Osteoblast (primary cell): ENCODE results near the gene ZBBX. TPM values are rescaled to one million over a fixed set of nuclear protein-coding genes. Genes with fewer than 3 reads are reported as not detected.

Experiments used
- DNase-seq: peaks from one replicate; pipeline ENCODE4 v3.0.0; 2011; ENCODE audit warnings: low spot score, mixed read lengths; ENCODE audit not compliant: insufficient read length; ENCODE audit errors: missing footprints
- H2AFZ ChIP-seq: 2 replicates; pipeline ENCODE4 v1.6.0; 2011; ENCODE audit warnings: mild to moderate bottlenecking, low read length
- H3K27ac ChIP-seq: 2 replicates; pipeline ENCODE4 v1.5.1; 2011; ENCODE audit warnings: mild to moderate bottlenecking, low read depth, low read length, moderate library complexity
- H3K27me3 ChIP-seq: 2 replicates; pipeline ENCODE4 v1.6.0; 2012; ENCODE audit warnings: mild to moderate bottlenecking, control low read depth, inconsistent platforms, low read length, moderate library complexity; ENCODE audit not compliant: insufficient read depth
- H3K36me3 ChIP-seq: 2 replicates; pipeline ENCODE4 v1.5.1; 2011; ENCODE audit warnings: mild to moderate bottlenecking, low read length, control low read depth, moderate library complexity; ENCODE audit not compliant: insufficient read depth
- H3K4me1 ChIP-seq: 2 replicates; pipeline ENCODE4 v1.5.1; 2011; ENCODE audit warnings: mild to moderate bottlenecking, low read length, control low read depth, moderate library complexity; ENCODE audit not compliant: insufficient read depth
- H3K4me2 ChIP-seq: 2 replicates; pipeline ENCODE4 v1.6.0; 2011; ENCODE audit warnings: mild to moderate bottlenecking, low read length; ENCODE audit not compliant: insufficient read depth
- H3K4me3 ChIP-seq: fragments of 200-600 bp; sonication (generic); 3 replicates; pipeline ENCODE4 v1.5.1; 2012; ENCODE audit warnings: mild to moderate bottlenecking, low read length, inconsistent platforms; ENCODE audit not compliant: insufficient read depth
- H3K79me2 ChIP-seq: 2 replicates; pipeline ENCODE4 v1.6.0; 2012; ENCODE audit warnings: mild to moderate bottlenecking, low read length, control low read depth, inconsistent platforms; ENCODE audit not compliant: insufficient read depth
- H3K9me3 ChIP-seq: 2 replicates; pipeline ENCODE4 v1.5.1; 2011; ENCODE audit warnings: low read depth, low read length, control low read depth
- H4K20me1 ChIP-seq: 2 replicates; pipeline ENCODE4 v1.6.0; 2012; ENCODE audit warnings: mild to moderate bottlenecking, low read length, control low read depth; ENCODE audit not compliant: insufficient read depth
- total RNA-seq: library from RNA; depleted of rRNA; stranded (reverse); fragments of >200 nt; gene quantifications from 2 replicates; pipeline ENCODE4 v1.2.3, GENCODE V29; 2012
- TF ChIP-seq, protein P1 (sequence below): IDR thresholded peaks from 2 replicates; pipeline ENCODE4 v1.5.1; 2011; ENCODE audit warnings: mild to moderate bottlenecking, low read depth, low read length, moderate library complexity; ENCODE audit errors: extremely low read depth

The ZBBX gene
- total RNA-seq, 1 donor: not detected

DNA sequence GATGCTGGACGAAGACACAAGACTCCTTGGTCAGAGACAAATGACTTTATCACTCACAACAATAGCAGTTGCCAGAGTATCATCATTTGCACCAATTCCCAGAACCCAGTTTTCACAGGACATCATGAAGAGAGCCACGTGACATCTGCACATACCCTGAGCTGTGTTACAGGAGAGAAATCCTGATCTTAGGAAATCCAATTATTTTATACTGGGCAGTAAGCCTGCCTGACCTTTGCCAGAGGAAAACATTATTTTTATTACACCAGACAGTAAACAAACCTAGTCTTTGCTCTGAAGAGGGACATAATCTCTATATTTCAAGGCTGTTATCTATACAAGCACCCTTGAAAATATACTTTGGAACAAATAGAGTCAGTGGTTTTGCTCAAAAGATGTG is 77.4 kb downstream of the ZBBX start:
- DNase-seq: no peak
- Histone ChIP-seq H4K20me1 (no peaks in the 10 kb centered on the region), H2AFZ (no peak overlapping the region), H3K27ac (no peak overlapping the region), H3K4me3 (no peak overlapping the region), H3K4me2 (no peak overlapping the region), H3K79me2 (no peaks in the 10 kb centered on the region), H3K36me3 (no peaks in the 10 kb centered on the region), H3K9me3 (no peaks in the 10 kb centered on the region), H3K4me1 (no peaks in the 10 kb centered on the region), H3K27me3 (no peaks in the 10 kb centered on the region)
- TF ChIP-seq, protein P1, sequence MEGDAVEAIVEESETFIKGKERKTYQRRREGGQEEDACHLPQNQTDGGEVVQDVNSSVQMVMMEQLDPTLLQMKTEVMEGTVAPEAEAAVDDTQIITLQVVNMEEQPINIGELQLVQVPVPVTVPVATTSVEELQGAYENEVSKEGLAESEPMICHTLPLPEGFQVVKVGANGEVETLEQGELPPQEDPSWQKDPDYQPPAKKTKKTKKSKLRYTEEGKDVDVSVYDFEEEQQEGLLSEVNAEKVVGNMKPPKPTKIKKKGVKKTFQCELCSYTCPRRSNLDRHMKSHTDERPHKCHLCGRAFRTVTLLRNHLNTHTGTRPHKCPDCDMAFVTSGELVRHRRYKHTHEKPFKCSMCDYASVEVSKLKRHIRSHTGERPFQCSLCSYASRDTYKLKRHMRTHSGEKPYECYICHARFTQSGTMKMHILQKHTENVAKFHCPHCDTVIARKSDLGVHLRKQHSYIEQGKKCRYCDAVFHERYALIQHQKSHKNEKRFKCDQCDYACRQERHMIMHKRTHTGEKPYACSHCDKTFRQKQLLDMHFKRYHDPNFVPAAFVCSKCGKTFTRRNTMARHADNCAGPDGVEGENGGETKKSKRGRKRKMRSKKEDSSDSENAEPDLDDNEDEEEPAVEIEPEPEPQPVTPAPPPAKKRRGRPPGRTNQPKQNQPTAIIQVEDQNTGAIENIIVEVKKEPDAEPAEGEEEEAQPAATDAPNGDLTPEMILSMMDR: no peak

DNA sequence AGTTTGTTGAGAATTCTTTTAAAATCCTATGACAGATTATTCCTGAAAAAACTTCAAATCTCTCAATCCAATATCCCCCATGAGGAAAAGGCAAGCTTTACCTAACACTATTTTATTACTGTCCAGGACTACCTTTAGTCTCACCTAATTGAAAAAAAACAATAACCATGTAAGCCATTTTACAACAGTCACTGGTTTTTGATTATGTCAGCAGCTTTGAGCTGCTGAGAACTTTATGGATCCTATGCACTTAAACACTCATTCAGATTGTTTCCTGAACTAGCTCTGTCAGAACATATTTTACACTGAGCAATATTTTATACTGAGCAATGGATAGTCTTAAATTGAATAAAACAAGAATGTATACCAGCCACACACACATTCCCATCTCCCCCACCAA is 79.9 kb downstream of the ZBBX start:
- H3K36me3 ChIP-seq: no peaks in the 10 kb centered on the region
- H4K20me1 ChIP-seq: no peaks in the 10 kb centered on the region
- no peaks in the 10 kb centered on the region for H3K27me3 ChIP-seq
- H3K4me3 ChIP-seq: no peak overlapping the region
- no peak overlapping the region for H2AFZ ChIP-seq
- TF ChIP-seq, protein P1: no peak
- H3K79me2 ChIP-seq: no peaks in the 10 kb centered on the region
- H3K4me2 ChIP-seq: no peak overlapping the region
- DNase-seq: no peak
- no peak overlapping the region for H3K27ac ChIP-seq
- no peaks in the 10 kb centered on the region for H3K9me3 ChIP-seq
- H3K4me1 ChIP-seq: no peaks in the 10 kb centered on the region

DNA sequence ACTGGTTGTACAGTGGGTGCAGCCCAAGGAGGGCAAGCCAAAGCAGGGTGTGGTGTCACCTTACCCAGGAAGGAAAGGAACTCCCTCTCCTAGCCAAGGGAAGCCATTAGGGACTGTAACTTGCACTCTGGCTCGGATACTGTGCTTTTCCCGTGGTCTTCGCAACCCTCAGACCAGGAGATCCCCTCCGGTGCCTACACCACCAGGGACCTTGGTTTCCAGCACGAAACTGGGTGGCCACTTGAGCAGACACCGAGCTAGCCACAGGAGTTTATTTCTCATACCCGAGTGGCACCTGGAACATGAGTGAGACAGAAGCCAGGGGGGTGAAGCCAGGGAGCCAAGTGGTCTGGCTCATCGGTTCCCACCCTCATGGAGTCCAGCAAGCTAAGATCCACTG is 90.7 kb downstream of the ZBBX start:
- Histone ChIP-seq H3K4me3 (no peak overlapping the region), H3K27me3 (no peaks in the 10 kb centered on the region), H3K27ac (no peak overlapping the region), H3K4me1 (no peaks in the 10 kb centered on the region), H3K9me3 (peaks cover 3% of the 10 kb centered on the region), H3K4me2 (no peak overlapping the region), H2AFZ (no peak overlapping the region), H3K36me3 (no peaks in the 10 kb centered on the region), H3K79me2 (no peaks in the 10 kb centered on the region), H4K20me1 (no peaks in the 10 kb centered on the region)
- DNase-seq: no peak
- TF ChIP-seq, protein P1: no peak

DNA sequence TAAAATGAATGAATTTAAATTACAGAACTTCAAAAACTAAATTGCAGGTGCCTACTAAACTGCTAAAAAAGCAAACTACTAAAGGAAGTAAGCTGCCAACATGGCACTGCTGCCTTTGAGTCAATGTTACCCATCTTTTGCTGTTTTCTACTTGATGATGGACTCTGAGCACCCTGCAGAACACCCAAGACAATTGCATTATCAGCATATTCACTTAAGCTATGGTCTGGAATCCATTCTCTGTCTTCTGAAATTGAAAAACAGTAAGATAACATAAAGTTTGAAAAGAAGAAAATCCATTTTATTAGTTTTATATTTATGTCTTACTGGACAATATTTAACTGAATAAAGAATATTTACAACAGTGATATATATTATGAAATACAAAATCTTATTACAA is 91.4 kb downstream of the ZBBX start:
- Histone ChIP-seq H3K9me3 (peaks cover 3% of the 10 kb centered on the region), H4K20me1 (no peaks in the 10 kb centered on the region), H2AFZ (no peak overlapping the region), H3K27me3 (no peaks in the 10 kb centered on the region), H3K36me3 (no peaks in the 10 kb centered on the region), H3K27ac (no peak overlapping the region), H3K79me2 (no peaks in the 10 kb centered on the region), H3K4me3 (no peak overlapping the region), H3K4me1 (no peaks in the 10 kb centered on the region), H3K4me2 (no peak overlapping the region)
- TF ChIP-seq, protein P1: no peak
- DNase-seq: no peak
